Islet of Langerhans (tissue), 1 donor: ENCODE measurements around the gene PYDC1.
"Not testable (repeated sequence)": the region's sequence is repeated elsewhere in the genome, so short reads cannot be mapped to it uniquely, and the experiment has no call there.

Source experiments
- FAIRE-seq: peaks from one replicate; lab custom pipeline; 2011; peaks lifted over from hg19 to GRCh38; lab: Jason Lieb, UNC

Gene PYDC1

GRCh38 chr16:31179219-31179746, 37.7 kb downstream of the PYDC1 start:
- no peak for FAIRE-seq

GRCh38 chr16:31177136-31177535, 39.8 kb downstream of the PYDC1 start:
- no peak for FAIRE-seq

GRCh38 chr16:31170048-31170447, 46.9 kb downstream of the PYDC1 start:
- FAIRE-seq = not testable (repeated sequence)

- no peak for FAIRE-seq
These were observed 48.1 kb downstream of the PYDC1 start for GRCh38 chr16:31168848-31169247.

DNA sequence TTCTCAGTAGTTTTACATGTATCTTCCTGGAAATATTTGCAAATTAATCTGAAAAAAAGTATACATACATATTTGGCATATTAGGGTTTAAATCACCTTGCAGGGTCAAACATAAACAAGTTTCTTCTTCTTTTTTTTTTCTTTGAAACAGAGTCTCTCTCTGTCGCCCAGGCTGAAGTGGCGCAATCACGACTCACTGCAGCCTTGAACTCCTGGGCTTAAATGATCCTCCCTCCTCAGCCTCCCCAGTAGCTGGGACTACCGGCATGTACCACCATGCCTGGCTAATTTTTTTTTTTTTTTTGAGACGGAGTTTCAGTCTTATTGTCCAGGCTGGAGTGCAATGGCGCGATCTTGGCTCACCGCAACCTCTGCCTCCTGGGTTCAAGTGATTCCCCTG, 49.6 kb downstream of the PYDC1 start:
- FAIRE-seq = no peak
